Body of pancreas (tissue), 4 donors: Measurements from ENCODE around the gene MINPP1.

Experiments used
- CTCF ChIP-seq, 7 experiments: fragments of 450-650 bp in 4 of 7; fragments of 200-600 bp in 3 of 7; sonication (generic) in 3 of 7; IDR thresholded peaks; one replicate each; pipeline ENCODE4 v1.5.1; 2016 to 2019; ENCODE audit warnings: antibody characterized with exemption in 7 of 7
- POLR2A ChIP-seq, 3 donors: fragments of 450-650 bp; IDR thresholded peaks; one replicate each; pipeline ENCODE4 v1.6.1; 2016; ENCODE audit warnings: antibody characterized with exemption in 3 of 3, mild to moderate bottlenecking in 2 of 3

DNA sequence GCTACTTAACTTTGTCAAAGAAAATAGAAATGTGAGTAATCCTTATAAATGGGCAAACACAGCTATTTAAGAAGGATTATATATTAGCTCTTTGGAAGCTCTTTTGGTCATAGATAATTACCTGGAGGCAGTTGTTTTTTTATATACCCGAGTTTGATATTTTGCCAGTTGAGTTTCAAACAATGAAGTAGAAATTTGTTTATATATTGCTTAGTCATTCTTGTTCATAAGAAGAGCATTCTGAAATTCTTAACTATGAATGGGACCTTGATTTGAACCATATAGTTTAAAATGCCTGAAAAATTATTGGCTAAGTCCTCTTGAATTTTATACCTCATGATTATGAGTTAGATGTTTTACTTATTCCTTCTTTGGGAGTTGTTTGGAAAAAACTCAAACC, 36.4 kb downstream of the MINPP1 start:
- no peak for TF ChIP-seq CTCF (IDR thresholded peaks at IDR 0.05)
- no peak for TF ChIP-seq POLR2A (IDR thresholded peaks at IDR 0.05)
